Activated effector memory CD4-positive, alpha-beta T cell treated with anti-CD3 and anti-CD28 coated beads, Interleukin-2, amount 50 U/mL, for 16 hours (primary cell): Measurements from ENCODE around the gene SETDB2.

ENCODE experiments used
- DNase-seq: peaks from one replicate; pipeline ENCODE4 v3.0.0-alpha.2; 2020

The SETDB2 gene

DNA sequence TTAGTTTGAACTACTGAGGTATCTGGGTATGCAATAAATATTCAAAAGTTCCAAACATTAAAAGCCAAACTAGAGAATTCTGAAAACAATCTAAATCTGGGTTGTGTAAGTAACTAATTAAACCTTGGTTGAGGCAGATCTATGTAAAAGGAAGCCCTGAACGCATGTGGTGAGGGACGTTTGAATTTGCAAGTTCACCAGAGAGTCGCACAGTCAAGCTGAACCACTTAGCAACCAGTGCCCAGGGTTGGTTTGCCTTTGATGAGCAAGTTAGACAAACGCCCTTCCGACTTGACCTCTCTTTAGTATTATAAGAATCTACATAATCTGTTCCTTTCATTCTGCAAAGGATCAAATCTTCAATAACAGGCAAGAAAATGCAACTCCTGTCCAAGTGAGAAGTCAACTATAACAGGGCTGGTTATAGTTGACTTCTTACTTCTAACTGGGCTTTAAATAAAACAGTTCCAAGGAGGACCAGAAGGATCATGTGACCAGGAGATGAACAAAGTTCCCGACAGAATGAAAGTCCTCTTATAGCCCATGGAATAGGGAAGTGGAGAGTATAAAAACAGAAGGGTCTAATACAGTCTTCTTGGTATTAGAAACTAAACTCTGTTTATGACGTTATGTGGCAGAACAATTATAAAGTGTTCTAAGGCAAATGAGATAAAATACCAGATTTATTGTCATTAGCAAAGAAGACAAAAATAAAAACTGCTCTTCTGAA is 92.2 kb downstream of the SETDB2 start:
- no peak for DNase-seq

DNA sequence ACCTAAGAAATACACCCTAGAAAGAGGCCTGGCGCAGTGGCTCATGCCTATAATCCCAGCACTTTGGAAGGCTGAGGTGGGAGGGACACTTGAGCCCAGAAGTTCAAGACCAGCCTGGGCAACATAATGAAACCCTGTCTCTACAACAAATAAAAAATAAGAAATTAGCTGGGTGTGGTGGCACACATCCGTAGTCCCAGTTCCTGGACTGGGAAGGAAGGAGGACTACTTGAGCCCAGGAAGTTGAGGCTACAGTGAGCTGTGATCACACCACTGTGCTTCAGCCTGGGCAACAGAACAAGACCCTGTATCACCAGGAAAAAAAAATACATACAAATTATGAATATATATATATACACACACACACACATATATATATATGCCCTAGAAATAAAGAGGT is 94.3 kb downstream of the SETDB2 start:
- DNase-seq = no peak

DNA sequence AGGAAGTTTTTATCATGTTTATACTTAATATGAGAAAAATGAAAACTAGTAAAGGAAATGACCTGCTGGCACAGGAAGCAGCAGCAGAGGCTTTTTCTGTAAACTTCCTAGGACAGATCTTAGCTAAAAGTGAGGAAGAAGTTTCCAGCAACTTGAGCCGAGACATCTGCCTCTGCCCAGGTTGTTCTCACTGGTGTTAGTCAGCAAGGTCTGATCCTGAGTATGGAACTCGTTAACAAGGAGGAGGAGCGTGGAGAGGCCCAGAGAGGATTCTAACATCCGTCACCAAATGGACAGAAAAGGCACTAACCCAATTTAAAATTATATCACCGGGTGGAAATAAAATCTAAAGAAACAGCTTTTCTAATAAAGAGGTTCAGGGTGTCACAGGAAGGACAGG is 95.2 kb downstream of the SETDB2 start:
- no peak for DNase-seq

DNA sequence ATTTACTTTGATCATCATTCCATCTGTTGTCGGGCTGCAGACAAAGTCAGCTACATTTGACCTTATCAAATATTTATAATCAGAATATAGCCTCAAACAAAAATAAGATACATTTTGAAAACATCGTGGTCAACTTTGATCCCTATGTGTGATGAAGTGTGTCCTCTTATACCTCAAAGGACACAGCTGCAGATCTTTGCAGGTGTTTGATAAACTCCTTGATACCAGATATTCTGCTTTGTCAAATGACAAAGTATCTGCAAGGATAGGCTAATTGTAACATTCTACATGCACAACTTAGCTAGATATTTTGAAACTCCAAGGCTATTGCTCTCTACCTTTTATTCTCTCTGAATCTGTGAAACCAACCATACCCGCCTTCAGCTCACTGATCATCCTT is 95.7 kb downstream of the SETDB2 start:
- DNase-seq = no peak

DNA sequence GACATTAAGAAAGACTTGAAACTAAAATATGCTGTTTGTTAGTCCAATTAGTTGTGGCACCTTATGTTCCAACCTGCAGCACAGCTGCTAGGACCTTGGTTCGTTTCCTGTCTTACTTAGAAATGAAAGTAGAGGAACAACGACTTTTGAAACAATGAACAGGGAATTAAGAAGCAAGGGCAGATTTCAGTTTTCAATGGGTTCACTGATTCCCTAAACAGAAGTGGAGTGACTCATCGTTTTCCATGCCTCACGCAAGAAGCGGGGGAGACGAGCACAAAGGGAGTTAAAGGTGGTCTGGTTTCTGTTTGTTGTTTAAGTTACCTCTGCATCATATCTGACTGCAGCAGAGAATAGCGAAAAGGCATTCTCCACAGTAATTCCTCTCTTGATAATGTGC is 96.5 kb downstream of the SETDB2 start:
- no peak for DNase-seq

DNA sequence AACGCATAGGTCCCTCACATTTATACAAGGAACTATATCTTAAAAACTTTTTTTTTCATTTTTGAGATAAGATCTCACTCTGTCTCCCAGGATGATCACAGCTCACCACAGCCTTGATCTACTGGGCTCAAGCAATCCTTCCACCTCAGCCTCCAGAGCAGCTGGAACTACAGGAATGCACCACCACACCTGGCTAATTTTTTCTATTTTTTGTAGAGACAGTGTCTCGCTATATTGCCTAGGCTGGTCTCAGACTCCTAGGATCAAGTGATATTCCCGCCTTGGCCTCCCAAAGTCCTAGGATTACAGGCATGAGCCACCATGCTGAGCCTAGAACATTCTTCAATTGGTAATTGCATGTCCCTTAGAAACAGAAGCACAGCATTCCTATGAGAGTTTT is 99.6 kb downstream of the SETDB2 start:
- no peak for DNase-seq
